GM12873 (cell line): Measurements from ENCODE around the gene GSKIP.

Experiments
- CTCF ChIP-seq: IDR thresholded peaks from 2 replicates; pipeline ENCODE4 v1.5.1; 2012; ENCODE audit warnings: low read depth, mild to moderate bottlenecking, moderate library complexity, low read length, control low read depth; ENCODE audit not compliant: insufficient read depth; ENCODE audit errors: missing control alignments

The GSKIP gene

DNA sequence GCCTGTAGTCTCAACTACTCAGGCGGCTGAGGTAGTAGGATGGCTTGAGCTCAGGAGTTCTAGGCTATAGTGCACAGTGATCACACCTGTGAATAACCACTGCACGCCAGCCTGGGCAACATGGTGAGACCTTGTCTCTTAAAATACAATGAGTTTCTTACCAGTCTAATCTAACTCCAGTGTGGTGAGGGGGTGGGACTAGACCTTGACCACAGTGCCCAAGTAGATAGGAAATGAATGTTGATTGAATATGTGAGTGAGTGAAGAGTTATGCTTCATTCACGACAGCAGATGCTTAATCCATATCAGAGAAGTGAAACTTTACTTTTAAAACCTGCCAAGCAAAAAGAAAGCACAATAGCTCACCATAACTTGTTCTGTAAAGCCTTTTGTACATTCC, 17.4 kb downstream of the GSKIP start:
- TF ChIP-seq CTCF: no peak

- no peak for TF ChIP-seq CTCF
Measured at GRCh38 chr14:96383445-96383844, 20.1 kb downstream of the GSKIP start.

DNA sequence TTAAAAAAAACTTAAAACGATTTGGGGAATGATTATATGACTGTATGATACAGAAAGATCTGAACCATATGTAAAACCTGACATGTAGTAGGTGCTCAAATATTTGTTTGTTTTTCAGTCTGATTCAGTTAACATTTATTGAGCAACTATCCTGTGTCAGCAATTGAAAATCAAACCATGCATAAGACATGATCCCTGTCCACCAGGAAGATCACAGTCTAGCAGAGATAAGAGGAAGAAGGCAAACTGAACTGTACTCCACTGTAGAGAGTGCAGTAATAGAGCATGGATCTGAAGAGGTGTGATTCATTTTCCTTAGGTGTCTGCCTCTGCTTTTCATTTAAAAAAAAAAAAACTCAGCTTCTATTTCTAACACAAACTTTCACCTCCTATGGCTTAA, 20.7 kb downstream of the GSKIP start:
- no peak for TF ChIP-seq CTCF

DNA sequence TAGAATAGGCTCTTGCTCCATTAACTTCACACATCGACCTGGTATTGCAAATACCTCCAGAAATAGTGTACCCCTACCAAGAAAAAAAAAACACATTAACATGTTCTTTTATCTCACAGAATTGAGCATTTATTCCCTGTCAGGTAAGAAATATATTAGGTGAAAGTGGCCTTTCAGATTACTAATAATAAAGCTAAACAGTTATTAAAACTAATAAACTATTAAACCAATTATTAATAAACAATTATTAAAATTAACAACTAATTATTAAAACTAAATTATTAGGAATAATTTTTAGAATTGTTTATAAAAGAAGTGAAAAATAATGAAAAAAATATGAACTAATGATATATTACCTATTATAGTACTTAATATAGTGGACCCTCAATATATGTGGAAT, 21.4 kb downstream of the GSKIP start:
- no peak for TF ChIP-seq CTCF

GRCh38 chr14:96385385-96385784, 22.1 kb downstream of the GSKIP start:
- no peak for TF ChIP-seq CTCF

- TF ChIP-seq CTCF: no peak
Measured at GRCh38 chr14:96390965-96391292, 27.6 kb downstream of the GSKIP start.

DNA sequence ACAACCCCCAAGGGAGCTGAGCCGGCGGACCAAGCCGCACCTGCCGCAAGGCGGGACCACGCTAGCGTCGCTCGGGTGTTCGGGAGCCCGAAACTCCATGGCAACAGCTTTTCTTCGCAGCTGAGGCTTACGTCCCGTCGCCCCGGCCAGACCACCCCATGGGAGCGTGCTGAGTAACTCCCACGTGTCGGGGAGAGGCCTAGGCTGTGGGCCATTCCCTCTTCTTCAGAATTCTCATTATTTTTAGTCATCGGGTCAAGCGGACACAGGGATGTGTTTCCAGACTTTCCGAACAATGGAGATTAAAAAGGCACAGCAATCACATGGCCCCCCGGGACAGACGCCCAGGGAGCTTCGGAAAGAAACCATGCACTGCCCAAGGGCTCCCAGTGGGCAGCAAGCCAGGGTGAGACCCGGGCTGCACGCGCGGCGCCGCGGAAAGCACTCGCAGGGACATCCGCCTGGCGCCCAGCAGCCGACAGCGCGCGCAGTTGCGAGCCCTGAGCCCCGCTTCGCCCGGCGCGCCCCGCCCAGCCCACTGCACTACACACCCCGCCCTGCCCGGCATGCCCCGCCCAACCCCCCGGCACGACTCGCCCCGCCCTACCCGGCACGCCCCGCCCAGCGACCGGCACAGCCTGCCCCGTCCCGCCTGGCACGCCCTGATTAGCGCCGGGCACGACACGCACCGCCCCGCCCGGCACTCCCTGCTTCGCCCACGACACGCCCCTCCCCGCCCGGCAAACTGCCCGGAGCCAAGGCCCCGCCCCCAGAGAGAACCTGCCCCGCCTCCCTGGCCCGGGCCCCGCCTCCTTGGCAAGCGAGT, 28.2 kb downstream of the GSKIP start:
- TF ChIP-seq CTCF: no peak
